Skeletal muscle tissue (tissue), 4 donors: ENCODE measurements around the gene JMJD7. TPM values are rescaled to one million over a fixed set of nuclear protein-coding genes. Genes with fewer than 3 reads are reported as not detected.

Experiments used
- H3K27ac ChIP-seq: one replicate; pipeline ENCODE4 v1.7.0; 2013; ENCODE audit warnings: mild to moderate bottlenecking, low read depth, low read length, inconsistent platforms
- H3K27me3 ChIP-seq, 3 donors: one replicate each; pipeline ENCODE4 v1.7.0; 2013; ENCODE audit warnings: low read length in 3 of 3; ENCODE audit not compliant: control insufficient read depth in 3 of 3, insufficient read depth in 3 of 3
- H3K36me3 ChIP-seq, 3 donors: one replicate each; pipeline ENCODE4 v1.7.0; 2013; ENCODE audit warnings: low read length in 3 of 3; ENCODE audit not compliant: control insufficient read depth in 3 of 3, insufficient read depth in 3 of 3
- H3K4me1 ChIP-seq, 3 donors: one replicate each; pipeline ENCODE4 v1.7.0; 2013; ENCODE audit warnings: low read length in 3 of 3, mild to moderate bottlenecking in 3 of 3; ENCODE audit not compliant: control insufficient read depth in 3 of 3, insufficient read depth in 3 of 3
- H3K4me3 ChIP-seq, 3 donors: one replicate each; pipeline ENCODE4 v1.7.0; 2013; ENCODE audit warnings: low read length in 3 of 3
- H3K9ac ChIP-seq, 3 donors: one replicate each; pipeline ENCODE4 v1.7.0; 2013; ENCODE audit warnings: low read length in 3 of 3, mild to moderate bottlenecking in 3 of 3, moderate library complexity in 2 of 3, low read depth in 1 of 3
- H3K9me3 ChIP-seq, 3 donors: one replicate each; pipeline ENCODE4 v1.7.0; 2013; ENCODE audit warnings: low read length in 3 of 3; ENCODE audit not compliant: control insufficient read depth in 3 of 3
- total RNA-seq: library from RNA; depleted of rRNA; stranded (reverse); fragments of >200 nt; gene quantifications from one replicate; pipeline ENCODE4 v1.2.3, GENCODE V29; 2014
- donor health status: Osteomylitis.

Gene JMJD7
- total RNA-seq, 1 donor from 2014 or later, result 1.0 TPM

- peaks cover 0 to 6% (median 5%) of the 10 kb centered on the region in 3 donors for H3K4me1 ChIP-seq
- H3K27me3 ChIP-seq, result no peaks in the 10 kb centered on the region
- no peak overlapping the region for H3K4me3 ChIP-seq
- H3K27ac ChIP-seq, result no peak overlapping the region
- no peaks in the 10 kb centered on the region for H3K9me3 ChIP-seq
- H3K36me3 ChIP-seq, result peaks cover 69 to 85% (median 69%) of the 10 kb centered on the region in 3 donors
- no peak overlapping the region for H3K9ac ChIP-seq
These were observed 8.3 kb upstream of the JMJD7 start for GRCh38 chr15:41819455-41820050.

- H3K9ac ChIP-seq, result no peak overlapping the region
- H3K9me3 ChIP-seq, result no peaks in the 10 kb centered on the region
- no peak overlapping the region for H3K27ac ChIP-seq
- H3K4me1 ChIP-seq, result peaks cover 0 to 6% (median 5%) of the 10 kb centered on the region in 3 donors
- peaks cover 68 to 79% (median 70%) of the 10 kb centered on the region in 3 donors for H3K36me3 ChIP-seq
- no peak overlapping the region for H3K4me3 ChIP-seq
- no peaks in the 10 kb centered on the region for H3K27me3 ChIP-seq
These were observed 7.0 kb upstream of the JMJD7 start for GRCh38 chr15:41820791-41821423.

DNA sequence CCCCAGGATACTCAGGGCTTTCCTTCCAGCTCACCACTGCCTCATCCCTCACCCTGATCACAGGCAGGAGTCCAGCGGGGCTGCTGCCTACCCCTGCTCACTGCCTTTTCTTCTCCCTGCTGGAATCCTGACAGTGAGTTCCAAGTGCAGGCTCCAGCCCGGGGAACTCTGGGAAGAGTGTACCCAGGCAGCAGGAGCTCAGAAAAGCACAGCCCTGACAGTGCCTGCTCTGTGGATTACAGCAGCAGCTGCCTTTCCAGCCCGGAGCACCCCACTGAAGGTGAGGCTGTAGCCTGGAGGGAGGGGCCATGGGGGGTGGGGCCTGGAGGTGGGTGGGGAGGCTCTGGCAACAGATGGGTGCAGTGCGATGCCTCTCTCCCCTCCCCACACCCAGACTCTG lies 6.1 kb upstream of the JMJD7 start:
- Histone ChIP-seq H3K27ac (no peak overlapping the region), H3K27me3 (no peaks in the 10 kb centered on the region), H3K9ac (no peak overlapping the region), H3K36me3 (peaks cover 67 to 73% (median 68%) of the 10 kb centered on the region in 3 donors), H3K4me1 (peaks cover 0 to 6% (median 5%) of the 10 kb centered on the region in 3 donors), H3K4me3 (no peak overlapping the region), H3K9me3 (no peaks in the 10 kb centered on the region)

DNA sequence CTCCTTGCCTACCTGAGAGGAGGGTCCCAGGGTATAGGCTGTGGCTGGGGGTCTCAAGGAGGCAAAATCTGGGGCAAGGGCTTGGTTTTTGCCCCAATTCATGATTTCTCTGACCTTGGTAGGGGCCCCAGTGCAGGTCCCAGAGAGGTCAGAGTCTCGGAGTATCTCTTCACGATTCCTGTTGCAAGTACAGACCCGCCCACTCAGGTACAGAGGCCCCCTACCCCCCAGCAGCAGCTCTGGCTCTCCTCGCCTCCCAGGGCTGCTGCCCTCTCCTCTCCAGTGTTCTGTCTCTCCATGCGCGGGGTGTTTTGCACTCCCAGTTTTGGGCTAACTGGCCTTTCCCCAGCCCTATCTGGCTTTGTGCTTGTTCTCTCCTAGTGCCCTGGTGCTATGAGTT lies 5.4 kb upstream of the JMJD7 start:
- Histone ChIP-seq H3K9ac (no peak overlapping the region), H3K4me3 (no peak overlapping the region), H3K9me3 (no peaks in the 10 kb centered on the region), H3K27ac (no peak overlapping the region), H3K4me1 (peaks cover 4 to 9% (median 6%) of the 10 kb centered on the region in 3 donors), H3K36me3 (peaks cover 61 to 67% (median 61%) of the 10 kb centered on the region in 3 donors), H3K27me3 (no peaks in the 10 kb centered on the region)

GRCh38 chr15:41822957-41823356 lies 4.9 kb upstream of the JMJD7 start:
- no peaks in the 10 kb centered on the region for H3K9me3 ChIP-seq
- no peak overlapping the region for H3K4me3 ChIP-seq
- peaks cover 57 to 62% (median 57%) of the 10 kb centered on the region in 3 donors for H3K36me3 ChIP-seq
- no peak overlapping the region for H3K27ac ChIP-seq
- no peak overlapping the region for H3K9ac ChIP-seq
- H3K27me3 ChIP-seq, result no peaks in the 10 kb centered on the region
- peaks cover 5 to 10% (median 6%) of the 10 kb centered on the region in 3 donors for H3K4me1 ChIP-seq

GRCh38 chr15:41823502-41823901 lies 4.4 kb upstream of the JMJD7 start:
- Histone ChIP-seq H3K9ac (no peak overlapping the region), H3K9me3 (no peaks in the 10 kb centered on the region), H3K27ac (no peak overlapping the region), H3K36me3 (peaks cover 52 to 56% (median 52%) of the 10 kb centered on the region in 3 donors), H3K4me1 (peaks cover 8 to 14% (median 9%) of the 10 kb centered on the region in 3 donors), H3K4me3 (no peak overlapping the region), H3K27me3 (no peaks in the 10 kb centered on the region)

DNA sequence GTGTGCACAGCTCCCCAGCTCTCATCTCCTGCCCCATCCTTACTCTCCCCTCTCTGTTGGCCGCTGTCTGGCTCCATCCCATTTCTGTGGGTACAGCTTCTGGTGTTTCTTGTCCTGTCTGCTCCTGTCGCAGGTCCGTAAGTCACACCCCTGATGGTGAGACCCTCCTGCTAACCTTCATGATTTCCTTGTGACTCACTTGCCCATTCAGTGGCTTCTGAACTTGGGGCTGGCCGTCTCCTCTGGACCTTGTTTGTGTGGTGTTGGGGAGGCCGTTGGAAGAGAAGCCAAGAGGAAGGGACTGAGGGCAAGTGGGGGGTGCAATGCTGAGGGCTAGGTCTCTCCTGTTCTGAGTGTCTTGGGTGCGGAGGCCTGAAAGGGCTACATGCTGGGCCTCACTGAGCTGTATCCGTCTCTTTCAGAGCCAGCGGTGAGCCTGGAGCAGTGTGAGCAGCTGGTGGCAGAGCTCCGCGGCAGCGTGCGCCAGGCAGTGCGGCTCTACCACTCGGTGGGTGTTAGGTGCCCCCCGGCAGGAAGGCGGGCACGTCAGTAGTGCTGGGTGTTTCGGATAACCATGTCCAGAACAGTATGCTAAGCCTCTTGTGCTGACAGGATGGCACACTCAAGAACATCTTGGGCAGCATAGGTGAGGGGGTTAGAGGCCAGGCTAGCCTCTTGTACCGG lies 3.7 kb upstream of the JMJD7 start:
- H3K9ac ChIP-seq, result no peak overlapping the region
- peaks cover 15 to 21% (median 16%) of the 10 kb centered on the region in 3 donors for H3K4me1 ChIP-seq
- H3K4me3 ChIP-seq, result no peak overlapping the region
- H3K9me3 ChIP-seq, result no peaks in the 10 kb centered on the region
- H3K36me3 ChIP-seq, result peaks cover 44 to 49% (median 45%) of the 10 kb centered on the region in 3 donors
- no peaks in the 10 kb centered on the region for H3K27me3 ChIP-seq
- no peak overlapping the region for H3K27ac ChIP-seq

- Histone ChIP-seq H3K36me3 (peaks cover 42 to 51% (median 48%) of the 10 kb centered on the region in 3 donors), H3K4me1 (peaks cover 16 to 23% (median 21%) of the 10 kb centered on the region in 3 donors), H3K27me3 (no peaks in the 10 kb centered on the region)
These were observed 2.7 kb upstream of the JMJD7 start for GRCh38 chr15:41825145-41825544.

DNA sequence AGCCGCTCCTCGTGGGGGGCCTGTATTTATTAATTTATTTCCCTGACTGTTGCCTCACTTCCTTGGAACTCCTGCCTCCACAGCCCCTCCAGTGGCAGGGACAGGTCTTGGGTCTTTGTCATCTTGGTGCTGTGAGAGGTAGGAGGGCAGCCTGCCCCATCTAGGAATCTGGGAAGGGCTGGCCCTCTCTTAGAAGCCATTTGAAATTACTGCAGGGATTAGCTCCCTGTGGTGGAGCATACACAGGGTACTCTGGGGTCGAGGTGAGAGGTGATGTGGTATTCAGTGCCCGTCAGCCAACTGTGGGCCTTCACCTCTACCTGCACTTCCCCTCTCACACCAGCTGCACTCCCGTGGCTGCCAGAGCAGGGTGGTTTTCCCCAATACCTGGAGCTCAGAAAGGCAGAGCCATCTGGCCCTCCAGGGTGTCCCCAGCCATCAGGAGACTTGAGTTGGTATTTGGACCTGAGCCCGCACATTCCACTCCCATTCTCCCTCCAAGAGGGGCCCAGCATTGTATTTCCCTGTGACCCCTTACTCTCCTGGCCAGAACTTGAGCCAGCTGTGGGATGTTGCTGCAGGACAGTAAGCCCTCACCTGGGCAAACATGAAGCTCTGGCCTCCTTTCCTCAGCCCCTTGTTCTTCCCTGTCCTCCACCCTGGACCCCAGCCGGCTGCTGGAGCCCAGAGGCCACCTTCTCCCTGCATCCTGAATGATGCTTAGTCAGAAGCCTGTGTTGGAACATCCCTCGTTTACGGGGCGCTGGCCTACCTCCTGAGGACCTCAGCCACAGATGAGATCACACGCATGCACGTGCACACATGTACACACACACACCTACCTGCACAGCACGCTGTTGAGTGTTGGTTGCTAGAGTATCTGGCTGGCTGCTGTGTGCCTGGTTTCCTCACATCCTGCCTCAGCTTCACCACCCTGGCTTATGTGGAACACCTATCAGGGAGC lies 2.0 kb upstream of the JMJD7 start:
- no peaks in the 10 kb centered on the region for H3K9me3 ChIP-seq
- H3K27ac ChIP-seq, result no peak overlapping the region
- no peak overlapping the region for H3K4me3 ChIP-seq
- peaks cover 16 to 23% (median 17%) of the 10 kb centered on the region in 3 donors for H3K4me1 ChIP-seq
- H3K9ac ChIP-seq, result no peak overlapping the region
- no peaks in the 10 kb centered on the region for H3K27me3 ChIP-seq
- H3K36me3 ChIP-seq, result peaks cover 41 to 49% (median 45%) of the 10 kb centered on the region in 3 donors

More at GRCh38 chr15:41825145-41825544, 2.7 kb upstream of the JMJD7 start:
- Histone ChIP-seq H3K9ac (no peak overlapping the region), H3K4me3 (no peak overlapping the region), H3K27ac (no peak overlapping the region), H3K9me3 (no peaks in the 10 kb centered on the region)
